Nephron progenitor cell (in vitro differentiated cells): Measurements from ENCODE around the gene SUSD3.

Experiments
- DNase-seq: peaks from one replicate; pipeline ENCODE4 v3.0.0; 2021
- H3K27ac Mint-ChIP-seq: 2 replicates; pipeline ENCODE4 v1.8.0; 2021; ENCODE audit warnings: mild to moderate bottlenecking, moderate library complexity, mixed read lengths
- H3K27me3 Mint-ChIP-seq: 2 replicates; pipeline ENCODE4 v1.8.0; 2021; ENCODE audit warnings: mild to moderate bottlenecking, low read depth, mixed read lengths; ENCODE audit not compliant: poor library complexity
- H3K36me3 Mint-ChIP-seq: 2 replicates; pipeline ENCODE4 v1.8.0; 2021; ENCODE audit warnings: low read depth, mixed read lengths
- H3K4me1 Mint-ChIP-seq: 2 replicates; pipeline ENCODE4 v1.8.0; 2021; ENCODE audit warnings: mixed read lengths
- H3K4me3 Mint-ChIP-seq: 2 replicates; pipeline ENCODE4 v1.8.0; 2021; ENCODE audit warnings: mild to moderate bottlenecking, moderate library complexity, mixed read lengths
- H3K9me3 Mint-ChIP-seq: 2 replicates; pipeline ENCODE4 v1.8.0; 2021; ENCODE audit warnings: mild to moderate bottlenecking, moderate library complexity, mixed read lengths
- CTCF ChIP-seq: fragments of 200-600 bp; sonication (generic); IDR thresholded peaks from 2 replicates; pipeline ENCODE4 v1.5.0; 2021; ENCODE audit warnings: antibody characterized with exemption

Gene SUSD3

GRCh38 chr9:93121316-93122241, 63.1 kb downstream of the SUSD3 start:
- Mint-ChIP-seq H3K36me3 (no peaks in the 10 kb centered on the region), H3K27me3 (no peaks in the 10 kb centered on the region), H3K4me3 (no peak overlapping the region), H3K4me1 (peaks cover 20% of the 10 kb centered on the region), H3K27ac (no peak overlapping the region), H3K9me3 (no peaks in the 10 kb centered on the region)
- no peak for TF ChIP-seq CTCF
- DNase-seq = no peak

- H3K27ac Mint-ChIP-seq = no peak overlapping the region
- TF ChIP-seq CTCF = no peak
Observed at GRCh38 chr9:93122721-93123221, 64.3 kb downstream of the SUSD3 start.

DNA sequence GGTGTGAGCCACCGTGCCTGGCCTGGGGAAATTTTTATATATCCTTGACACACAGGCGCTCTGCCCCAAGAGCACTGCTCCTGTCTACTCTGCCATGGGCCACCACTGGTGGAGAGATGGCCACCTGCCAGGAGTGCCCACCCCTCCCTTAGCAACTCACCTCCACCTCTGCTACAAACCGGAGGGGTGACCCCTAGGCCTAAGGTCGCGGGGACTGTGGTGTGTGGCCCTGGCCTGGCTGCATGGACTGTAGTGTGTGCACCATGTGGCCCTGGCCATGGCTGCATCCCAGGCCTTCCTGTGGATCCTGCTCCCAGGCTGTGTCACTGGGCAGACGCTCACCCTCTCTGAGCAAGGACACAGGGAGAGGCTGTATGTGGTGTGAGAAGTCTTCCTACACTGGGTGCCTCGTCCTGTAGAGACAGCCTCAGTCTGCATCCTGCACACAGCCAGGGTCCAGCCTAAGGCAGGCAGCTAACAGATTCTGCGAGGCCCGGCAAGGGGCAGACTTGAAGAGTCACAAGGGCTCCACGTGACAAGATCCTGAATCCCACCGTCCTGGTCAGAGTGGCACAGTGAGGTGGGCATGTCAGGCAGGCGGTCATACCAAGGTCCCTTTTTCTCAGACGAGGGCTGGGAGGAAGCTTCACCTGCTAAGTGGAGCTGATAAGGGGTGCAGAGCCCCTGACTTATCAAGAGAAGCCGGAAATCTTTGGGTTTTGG, 65.2 kb downstream of the SUSD3 start:
- no peak for DNase-seq
- peaks cover 40% of the 10 kb centered on the region for H3K4me1 Mint-ChIP-seq
- no peaks in the 10 kb centered on the region for H3K27me3 Mint-ChIP-seq
- H3K36me3 Mint-ChIP-seq = no peaks in the 10 kb centered on the region
- no peak overlapping the region for H3K27ac Mint-ChIP-seq
- H3K4me3 Mint-ChIP-seq = no peak overlapping the region
- TF ChIP-seq CTCF = no peak
- H3K9me3 Mint-ChIP-seq = no peaks in the 10 kb centered on the region

More at GRCh38 chr9:93122721-93123221, 64.3 kb downstream of the SUSD3 start:
- Mint-ChIP-seq H3K36me3 (no peaks in the 10 kb centered on the region), H3K4me1 (peaks cover 32% of the 10 kb centered on the region), H3K9me3 (no peaks in the 10 kb centered on the region), H3K27me3 (no peaks in the 10 kb centered on the region), H3K4me3 (no peak overlapping the region)
- DNase-seq = no peak

- no peak for DNase-seq
- Mint-ChIP-seq H3K27me3 (no peaks in the 10 kb centered on the region), H3K9me3 (no peaks in the 10 kb centered on the region), H3K36me3 (no peaks in the 10 kb centered on the region), H3K4me1 (peaks cover 39% of the 10 kb centered on the region), H3K4me3 (no peak overlapping the region), H3K27ac (no peak overlapping the region)
- TF ChIP-seq CTCF = no peak
Observed at GRCh38 chr9:93124793-93125192, 66.3 kb downstream of the SUSD3 start.

DNA sequence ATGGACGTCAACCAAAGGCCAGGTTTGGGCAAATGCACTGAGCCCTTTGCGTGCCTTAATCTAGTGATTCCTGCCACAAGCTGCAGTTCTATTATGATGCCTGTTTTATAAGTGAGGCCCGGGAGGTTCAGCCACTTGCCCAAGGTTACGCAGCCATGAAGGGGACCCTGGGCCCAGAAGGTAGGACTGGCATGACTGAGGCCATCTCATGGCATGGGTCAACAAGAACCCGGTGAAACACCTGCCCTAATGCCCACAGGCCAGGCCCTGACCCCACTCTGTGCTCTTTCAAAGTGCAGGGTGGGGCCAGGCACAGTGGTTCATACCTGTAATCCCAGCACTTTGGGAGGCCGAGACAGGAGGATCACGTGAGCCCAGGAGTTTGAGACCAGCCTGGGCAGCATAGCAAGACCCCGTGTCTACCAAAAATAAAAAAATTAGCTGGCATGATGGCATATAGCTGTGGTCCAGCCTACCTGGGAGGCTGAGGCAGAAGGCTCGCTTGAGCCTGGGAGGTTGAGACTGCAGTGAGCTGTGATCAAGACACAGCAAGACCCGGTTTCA, 66.9 kb downstream of the SUSD3 start:
- no peaks in the 10 kb centered on the region for H3K36me3 Mint-ChIP-seq
- peak overlapping the region; percentile 13 for H3K4me3 Mint-ChIP-seq
- H3K4me1 Mint-ChIP-seq = peaks cover 35% of the 10 kb centered on the region
- no peak for TF ChIP-seq CTCF
- no peak for DNase-seq
- H3K9me3 Mint-ChIP-seq = no peaks in the 10 kb centered on the region
- no peak overlapping the region for H3K27ac Mint-ChIP-seq
- H3K27me3 Mint-ChIP-seq = no peaks in the 10 kb centered on the region
